Large intestine (tissue), 12 donors: ENCODE results near the gene HIPK1. TPM values are rescaled to one million over a fixed set of nuclear protein-coding genes. Genes with fewer than 3 reads are reported as not detected.
A peak's percentile ranks its signal among the peaks of the same experiment; 100 is the strongest.

Source experiments
- DNase-seq, 2 donors: peaks; one replicate each; pipeline versions ENCODE4 v3.0.0 to v3.0.0-alpha.2; 2013
- H3K27ac ChIP-seq: one replicate; pipeline ENCODE4 v1.5.1; 2013; ENCODE audit warnings: low read length
- H3K27me3 ChIP-seq: 2 replicates; pipeline ENCODE4 v1.6.1; 2013; ENCODE audit warnings: low read length; ENCODE audit not compliant: control insufficient read depth, insufficient read depth
- H3K36me3 ChIP-seq: 2 replicates; pipeline ENCODE4 v1.6.1; 2013; ENCODE audit warnings: low read length; ENCODE audit not compliant: control insufficient read depth, insufficient read depth
- H3K4me1 ChIP-seq: one replicate; pipeline ENCODE4 v1.6.1; 2013; ENCODE audit warnings: low read length; ENCODE audit not compliant: control insufficient read depth, insufficient read depth
- H3K4me3 ChIP-seq: one replicate; pipeline ENCODE4 v1.5.1; 2013; ENCODE audit warnings: low read length
- H3K9me3 ChIP-seq: one replicate; pipeline ENCODE4 v1.6.1; 2013; ENCODE audit warnings: mild to moderate bottlenecking, low read depth, low read length, moderate library complexity; ENCODE audit not compliant: control insufficient read depth
- WGBS: methylation state at CpG from one replicate; pipeline ENCODE4 v1.1.5; 2013; ENCODE audit warnings: low lambda C conversion rate; ENCODE audit not compliant: insufficient coverage; 5-methylcytosine and 5-hydroxymethylcytosine counted together
- long read RNA-seq, 11 donors: transcript quantifications; one replicate each; lab custom pipeline, GENCODE V29; 2026
- polyA plus RNA-seq: library from polyadenylated mRNA; unstranded; fragments of 120-200 nt; gene quantifications from one replicate; pipeline ENCODE4 v1.2.1, GENCODE V29; 2013

Gene HIPK1
- polyA plus RNA-seq, result 31.5 TPM
- long read RNA-seq, donor 1, result 0 reads
- long read RNA-seq, donor 2, full-length matches to known transcripts, result 1 of 7 reads
- long read RNA-seq, donor 2, partial matches to known transcripts, result 6 of 7 reads
- long read RNA-seq, donor 2, other reads (novel, unspliced or antisense), result 0 of 7 reads
- long read RNA-seq, donor 3, result 0 reads
- long read RNA-seq, donor 4, result 0 reads
- long read RNA-seq, donor 5, partial matches to known transcripts, result 46 of 46 reads
- long read RNA-seq, donor 5, other reads (novel, unspliced or antisense), result 0 of 46 reads
- long read RNA-seq, donor 6, full-length matches to known transcripts, result 1 of 11 reads
- long read RNA-seq, donor 6, partial matches to known transcripts, result 10 of 11 reads
- long read RNA-seq, donor 6, other reads (novel, unspliced or antisense), result 0 of 11 reads
- long read RNA-seq, donor 7, result 0 reads
- long read RNA-seq, donor 8, partial matches to known transcripts, result 5 of 5 reads
- long read RNA-seq, donor 8, other reads (novel, unspliced or antisense), result 0 of 5 reads
- long read RNA-seq, donor 9, partial matches to known transcripts, result 46 of 46 reads
- long read RNA-seq, donor 9, other reads (novel, unspliced or antisense), result 0 of 46 reads
- long read RNA-seq, donor 10, result 0 reads
- long read RNA-seq, donor 11, full-length matches to known transcripts, result 1 of 1 reads
- long read RNA-seq, donor 11, partial matches to known transcripts, result 0 of 1 reads
- long read RNA-seq, donor 11, other reads (novel, unspliced or antisense), result 0 of 1 reads

DNA sequence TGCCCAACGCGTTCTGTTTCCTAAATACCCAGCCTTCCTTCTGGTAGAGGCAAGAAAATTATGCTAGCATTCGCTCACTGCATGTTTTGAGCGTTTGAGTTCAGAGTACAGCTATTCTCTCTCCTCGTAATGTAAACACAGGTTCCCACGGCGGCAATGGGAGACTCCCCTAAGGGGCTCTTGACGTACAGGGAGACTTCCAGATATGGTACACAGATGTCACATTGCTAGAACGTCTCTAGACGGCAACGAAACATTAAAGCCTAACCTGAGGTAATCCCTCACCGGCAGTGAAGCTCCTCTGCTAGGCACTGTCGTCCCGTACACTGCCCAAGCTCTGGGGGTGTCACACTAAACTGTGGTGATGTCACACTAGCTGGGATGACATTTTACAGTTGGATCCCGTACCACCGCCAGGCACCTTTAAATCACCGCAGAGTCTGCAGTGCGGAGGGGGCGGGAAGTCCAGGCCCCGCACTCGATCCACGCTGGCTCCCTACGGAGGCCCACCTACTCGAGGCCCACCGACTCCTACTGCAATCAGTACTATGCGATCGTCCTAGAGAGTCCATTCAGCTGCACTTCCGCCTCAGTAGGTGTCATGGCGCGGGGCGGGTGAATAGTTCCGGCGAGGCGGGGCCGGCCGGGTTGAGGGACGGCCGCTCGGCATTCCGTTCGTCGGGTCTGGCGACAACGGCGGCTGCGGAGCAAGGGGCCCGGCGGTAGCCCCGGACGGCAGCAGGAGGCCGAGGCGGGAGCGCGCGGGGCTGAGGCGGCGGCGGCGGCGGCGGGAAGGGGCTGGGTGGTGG is at the start of gene HIPK1:
TSS of gene HIPK1 (plus strand) at position 384 of the 809 bp plus-strand sequence.
- Histone ChIP-seq H3K36me3 (no peaks in the 10 kb centered on the region), H3K9me3 (no peaks in the 10 kb centered on the region), H3K27ac (peak within 1 kb of the TSS; percentile 94), H3K4me3 (peak within 1 kb of the TSS; percentile 87), H3K4me1 (peaks cover 6% of the 10 kb centered on the region), H3K27me3 (no peaks in the 10 kb centered on the region)
- peak; percentile 92 to 98 for DNase-seq
- no CpG with 5 or more reads among the region's 61 CpGs for WGBS

- peaks cover 3% of the 10 kb centered on the region for H3K36me3 ChIP-seq
- no peak overlapping the region for H3K27ac ChIP-seq
- H3K4me1 ChIP-seq, result peaks cover 14% of the 10 kb centered on the region
- DNase-seq, result no peak
- H3K4me3 ChIP-seq, result no peak overlapping the region
- no peaks in the 10 kb centered on the region for H3K27me3 ChIP-seq
- no peaks in the 10 kb centered on the region for H3K9me3 ChIP-seq
- no CpG with 5 or more reads among the region's 4 CpGs for WGBS
Observed at GRCh38 chr1:113879739-113880038, 49.4 kb upstream of the HIPK1 start.

DNA sequence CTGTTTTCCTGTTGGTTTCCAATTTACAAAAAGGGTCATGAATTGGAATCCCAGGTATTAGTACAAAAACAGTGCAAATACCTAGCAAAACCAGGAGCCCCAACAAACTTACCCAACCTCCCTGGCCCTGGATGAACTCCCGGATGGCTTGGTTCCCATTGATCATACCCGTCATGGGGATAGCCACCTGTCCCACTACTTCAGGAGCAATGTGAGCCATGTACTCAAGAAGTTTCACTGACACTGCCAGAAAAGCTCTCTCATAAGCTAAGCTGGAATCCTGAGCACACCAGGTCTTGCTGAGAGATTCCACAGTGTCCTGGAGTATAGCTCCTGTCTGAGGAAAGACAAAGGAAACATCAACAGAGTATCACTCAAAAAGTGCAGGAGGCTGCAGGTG is 47.5 kb upstream of the HIPK1 start:
- peaks cover 3% of the 10 kb centered on the region for H3K4me1 ChIP-seq
- no CpG with 5 or more reads among the region's 2 CpGs for WGBS
- peaks cover 3% of the 10 kb centered on the region for H3K36me3 ChIP-seq
- DNase-seq, result no peak
- H3K27me3 ChIP-seq, result no peaks in the 10 kb centered on the region
- H3K27ac ChIP-seq, result no peak overlapping the region
- no peaks in the 10 kb centered on the region for H3K9me3 ChIP-seq
- H3K4me3 ChIP-seq, result no peak overlapping the region

DNA sequence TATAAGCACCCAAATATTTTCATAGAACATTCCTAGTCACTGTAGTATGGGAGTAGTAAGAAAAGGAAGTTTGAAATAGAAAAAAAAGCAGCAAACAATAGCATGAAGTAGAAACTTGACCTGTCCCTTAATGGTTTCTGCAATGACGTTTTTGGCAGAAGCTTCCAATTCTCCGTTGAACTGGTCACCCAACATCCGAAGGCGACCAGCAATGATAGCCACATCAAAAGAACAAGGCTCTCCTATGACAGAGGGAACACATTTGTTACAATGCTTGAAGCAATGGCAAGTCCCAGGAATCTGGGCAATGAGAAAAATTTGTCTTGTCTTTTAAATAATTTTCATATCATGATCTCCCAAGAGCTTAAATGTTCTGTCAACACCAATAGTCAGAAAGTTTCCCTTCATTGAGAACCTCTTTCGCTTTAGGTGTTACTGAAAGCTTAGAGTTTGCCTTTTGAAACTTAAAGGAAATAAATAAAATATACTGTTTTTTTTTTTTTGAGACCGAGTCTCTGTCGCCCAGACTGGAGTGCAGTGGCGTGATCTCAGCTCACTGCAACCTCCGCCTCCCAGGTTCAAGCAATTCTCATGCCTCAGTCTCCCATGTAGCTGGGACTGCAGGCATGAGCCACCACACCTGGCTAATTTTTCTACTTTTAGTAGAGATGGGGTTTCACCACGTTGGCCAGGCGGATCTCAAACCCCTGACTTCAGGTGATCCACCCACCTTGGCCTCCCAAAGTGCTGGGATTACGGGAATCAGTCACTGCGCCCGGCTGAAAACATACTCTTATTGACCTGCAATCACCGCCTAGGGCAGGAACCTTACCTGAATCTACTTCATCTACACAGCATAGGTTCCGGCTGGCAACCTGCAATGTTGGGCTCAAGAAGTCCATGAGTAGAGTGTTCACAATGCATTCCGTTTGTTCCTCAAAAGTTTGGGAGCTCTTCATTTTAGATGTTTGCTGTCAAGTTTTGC is 42.4 kb upstream of the HIPK1 start:
- peak in 1 of 2 donors; percentile 20 for DNase-seq
- 67% methylated on average over 1 of the region's 17 CpGs for WGBS

DNA sequence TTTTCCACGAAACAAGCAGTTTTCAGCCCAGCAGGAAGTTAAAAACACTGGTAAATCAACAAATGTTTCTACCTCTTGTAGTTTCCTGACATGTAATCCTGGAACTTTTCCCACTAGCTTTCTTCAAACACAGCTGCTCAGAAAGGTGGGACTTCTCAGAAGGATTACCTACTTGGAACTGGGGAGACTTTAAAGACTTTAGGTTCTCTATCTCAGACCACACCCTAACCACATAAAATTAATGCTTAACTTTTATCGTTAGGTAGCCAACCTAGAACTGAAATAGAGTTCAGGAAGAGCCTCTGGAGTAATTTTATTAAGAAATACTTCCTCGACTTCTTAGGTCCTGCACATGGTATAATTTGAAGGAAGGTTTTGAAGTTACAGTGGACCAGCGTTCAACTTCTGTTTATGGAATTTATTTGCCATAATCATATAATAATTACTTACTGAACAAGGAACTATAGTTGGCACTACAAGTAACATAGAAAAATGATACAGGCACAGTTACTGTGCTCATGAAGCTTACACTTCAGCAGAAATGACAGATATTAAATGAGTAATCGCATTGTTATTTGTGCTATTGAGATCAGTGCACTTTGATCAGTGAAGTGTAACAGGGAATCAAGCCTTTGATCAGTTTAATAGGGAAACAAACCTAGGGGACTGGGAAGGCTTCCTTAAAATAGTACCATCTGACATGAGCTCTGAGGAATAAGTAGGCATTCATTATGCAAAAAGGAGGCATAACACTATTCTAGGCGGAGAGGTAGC is 41.5 kb upstream of the HIPK1 start, which contains the start of gene BCL2L15:
TSS of gene BCL2L15 (minus strand) at position 180 of the 774 bp plus-strand sequence. CDS start 206 bp downstream, outside the sequence.
- H3K4me3 ChIP-seq, result peak within 1 kb of the TSS; percentile 41
- H3K9me3 ChIP-seq, result no peaks in the 10 kb centered on the region
- peak; percentile 41 to 83 for DNase-seq
- H3K36me3 ChIP-seq, result no peaks in the 10 kb centered on the region
- H3K4me1 ChIP-seq, result peaks cover 8% of the 10 kb centered on the region
- 53% methylated on average over 3 of the region's 6 CpGs for WGBS
- no peaks in the 10 kb centered on the region for H3K27me3 ChIP-seq
- peak within 1 kb of the TSS; percentile 75 for H3K27ac ChIP-seq

More for the DNA sequence above, 42.4 kb upstream of the HIPK1 start:
- Histone ChIP-seq H3K36me3 (no peaks in the 10 kb centered on the region), H3K27me3 (no peaks in the 10 kb centered on the region), H3K27ac (peak overlapping the region; percentile 75), H3K4me3 (peak overlapping the region; percentile 41), H3K4me1 (peaks cover 8% of the 10 kb centered on the region), H3K9me3 (no peaks in the 10 kb centered on the region)

DNA sequence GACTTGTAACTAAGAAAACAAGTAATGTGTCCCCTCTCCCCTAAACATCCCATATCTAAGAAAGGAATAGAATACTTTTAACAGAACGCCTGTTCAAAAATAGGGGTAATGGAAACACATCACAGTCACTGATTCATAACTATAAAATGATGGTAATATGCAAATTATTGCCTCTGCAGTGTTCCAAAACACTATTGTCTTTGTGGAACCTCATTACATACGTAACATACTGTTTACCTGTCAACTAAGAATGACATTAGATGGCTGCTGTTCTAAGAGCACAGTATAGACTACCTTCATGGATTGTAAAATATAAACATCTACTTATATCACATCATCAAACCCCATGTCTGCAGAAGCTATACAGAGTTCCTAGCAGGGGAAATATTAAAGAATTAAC is 38.3 kb upstream of the HIPK1 start:
- no peak overlapping the region for H3K4me3 ChIP-seq

GRCh38 chr1:113891631-113892220 is 37.4 kb upstream of the HIPK1 start:
- Histone ChIP-seq H3K27ac (no peak overlapping the region), H3K4me3 (no peak overlapping the region), H3K27me3 (no peaks in the 10 kb centered on the region), H3K36me3 (peaks cover 15% of the 10 kb centered on the region), H3K4me1 (peaks cover 17% of the 10 kb centered on the region), H3K9me3 (no peaks in the 10 kb centered on the region)
- WGBS, result no CpG with 5 or more reads among the region's 11 CpGs
- DNase-seq, result no peak

More for the DNA sequence above, 38.3 kb upstream of the HIPK1 start:
- DNase-seq, result no peak
- Histone ChIP-seq H3K9me3 (no peaks in the 10 kb centered on the region), H3K36me3 (peaks cover 9% of the 10 kb centered on the region), H3K4me1 (peaks cover 17% of the 10 kb centered on the region), H3K27ac (no peak overlapping the region), H3K27me3 (no peaks in the 10 kb centered on the region)
- WGBS, result 100% methylated on average over 1 of the region's 2 CpGs

- H3K4me3 ChIP-seq, result no peak overlapping the region
- no CpG with 5 or more reads among the region's 3 CpGs for WGBS
- peak in 1 of 2 donors; percentile 6 for DNase-seq
- peaks cover 28% of the 10 kb centered on the region for H3K36me3 ChIP-seq
- H3K27ac ChIP-seq, result peak overlapping the region; percentile 26
- peaks cover 12% of the 10 kb centered on the region for H3K4me1 ChIP-seq
- H3K9me3 ChIP-seq, result no peaks in the 10 kb centered on the region
- no peaks in the 10 kb centered on the region for H3K27me3 ChIP-seq
Observed at GRCh38 chr1:113893267-113893666, 35.9 kb upstream of the HIPK1 start.

- Histone ChIP-seq H3K27ac (no peak overlapping the region), H3K9me3 (no peaks in the 10 kb centered on the region), H3K36me3 (peaks cover 38% of the 10 kb centered on the region), H3K27me3 (no peaks in the 10 kb centered on the region), H3K4me3 (no peak overlapping the region), H3K4me1 (peaks cover 13% of the 10 kb centered on the region)
- no peak for DNase-seq
- WGBS, result 100% methylated on average over 2 of the region's 6 CpGs
Observed at GRCh38 chr1:113895098-113895497, 34.0 kb upstream of the HIPK1 start.
